ENCODE data around the gene RHBDF1. TPM values are rescaled to one million over a fixed set of nuclear protein-coding genes. Genes with fewer than 3 reads are reported as not detected.

Gene RHBDF1
- total and polyA plus RNA-seq, 2 of the 13 experiments (the other 11 are each of a cell fraction or from before 2014, with no cell fraction given): 5.4 to 26.9 TPM

DNA sequence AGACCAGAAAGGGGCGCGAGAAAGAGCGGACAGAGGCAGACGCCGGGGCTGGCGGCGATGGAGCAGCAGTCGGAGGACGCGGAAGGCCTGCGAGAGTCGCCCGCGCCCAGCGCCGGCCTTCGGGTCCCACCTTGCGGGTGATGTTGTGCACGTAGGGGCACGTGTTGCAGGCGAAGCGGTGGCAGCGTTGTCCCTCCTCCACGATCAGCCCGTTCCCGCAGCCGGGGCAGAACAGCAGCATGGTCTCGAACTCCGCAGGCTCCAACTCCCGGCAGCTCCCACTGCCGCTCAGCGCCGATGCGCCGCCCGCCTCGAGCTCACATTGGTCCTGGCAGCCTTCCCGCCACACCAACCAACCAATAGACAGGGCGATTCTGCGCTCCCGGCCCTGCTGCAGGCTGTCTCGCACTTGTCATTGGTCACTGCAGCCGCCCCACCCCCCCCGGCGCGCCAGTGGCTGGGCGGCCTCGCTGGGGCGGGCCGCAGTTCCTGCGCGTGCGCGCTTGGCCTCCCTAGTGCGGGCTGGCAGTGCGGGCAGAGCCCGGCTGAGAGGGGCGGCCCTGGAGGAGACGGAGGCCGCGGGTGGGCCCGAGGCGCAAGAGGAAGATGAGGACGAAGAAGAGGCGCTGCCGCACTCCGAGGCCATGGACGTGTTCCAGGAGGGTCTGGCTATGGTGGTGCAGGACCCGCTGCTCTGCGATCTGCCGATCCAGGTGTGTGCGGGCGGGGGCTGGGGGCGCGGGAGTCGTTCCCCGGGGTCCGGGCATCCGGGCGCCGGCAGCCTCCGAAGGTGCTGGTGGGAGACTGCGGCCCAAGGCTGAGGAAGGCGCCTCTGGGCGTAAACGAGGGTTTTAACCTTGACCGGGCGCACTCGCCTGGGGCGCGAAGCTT is 18.8 kb downstream of the RHBDF1 start, which contains the start of the genes POLR3K and SNRNP25 (continued):
- TF ChIP-seq, protein P1, sequence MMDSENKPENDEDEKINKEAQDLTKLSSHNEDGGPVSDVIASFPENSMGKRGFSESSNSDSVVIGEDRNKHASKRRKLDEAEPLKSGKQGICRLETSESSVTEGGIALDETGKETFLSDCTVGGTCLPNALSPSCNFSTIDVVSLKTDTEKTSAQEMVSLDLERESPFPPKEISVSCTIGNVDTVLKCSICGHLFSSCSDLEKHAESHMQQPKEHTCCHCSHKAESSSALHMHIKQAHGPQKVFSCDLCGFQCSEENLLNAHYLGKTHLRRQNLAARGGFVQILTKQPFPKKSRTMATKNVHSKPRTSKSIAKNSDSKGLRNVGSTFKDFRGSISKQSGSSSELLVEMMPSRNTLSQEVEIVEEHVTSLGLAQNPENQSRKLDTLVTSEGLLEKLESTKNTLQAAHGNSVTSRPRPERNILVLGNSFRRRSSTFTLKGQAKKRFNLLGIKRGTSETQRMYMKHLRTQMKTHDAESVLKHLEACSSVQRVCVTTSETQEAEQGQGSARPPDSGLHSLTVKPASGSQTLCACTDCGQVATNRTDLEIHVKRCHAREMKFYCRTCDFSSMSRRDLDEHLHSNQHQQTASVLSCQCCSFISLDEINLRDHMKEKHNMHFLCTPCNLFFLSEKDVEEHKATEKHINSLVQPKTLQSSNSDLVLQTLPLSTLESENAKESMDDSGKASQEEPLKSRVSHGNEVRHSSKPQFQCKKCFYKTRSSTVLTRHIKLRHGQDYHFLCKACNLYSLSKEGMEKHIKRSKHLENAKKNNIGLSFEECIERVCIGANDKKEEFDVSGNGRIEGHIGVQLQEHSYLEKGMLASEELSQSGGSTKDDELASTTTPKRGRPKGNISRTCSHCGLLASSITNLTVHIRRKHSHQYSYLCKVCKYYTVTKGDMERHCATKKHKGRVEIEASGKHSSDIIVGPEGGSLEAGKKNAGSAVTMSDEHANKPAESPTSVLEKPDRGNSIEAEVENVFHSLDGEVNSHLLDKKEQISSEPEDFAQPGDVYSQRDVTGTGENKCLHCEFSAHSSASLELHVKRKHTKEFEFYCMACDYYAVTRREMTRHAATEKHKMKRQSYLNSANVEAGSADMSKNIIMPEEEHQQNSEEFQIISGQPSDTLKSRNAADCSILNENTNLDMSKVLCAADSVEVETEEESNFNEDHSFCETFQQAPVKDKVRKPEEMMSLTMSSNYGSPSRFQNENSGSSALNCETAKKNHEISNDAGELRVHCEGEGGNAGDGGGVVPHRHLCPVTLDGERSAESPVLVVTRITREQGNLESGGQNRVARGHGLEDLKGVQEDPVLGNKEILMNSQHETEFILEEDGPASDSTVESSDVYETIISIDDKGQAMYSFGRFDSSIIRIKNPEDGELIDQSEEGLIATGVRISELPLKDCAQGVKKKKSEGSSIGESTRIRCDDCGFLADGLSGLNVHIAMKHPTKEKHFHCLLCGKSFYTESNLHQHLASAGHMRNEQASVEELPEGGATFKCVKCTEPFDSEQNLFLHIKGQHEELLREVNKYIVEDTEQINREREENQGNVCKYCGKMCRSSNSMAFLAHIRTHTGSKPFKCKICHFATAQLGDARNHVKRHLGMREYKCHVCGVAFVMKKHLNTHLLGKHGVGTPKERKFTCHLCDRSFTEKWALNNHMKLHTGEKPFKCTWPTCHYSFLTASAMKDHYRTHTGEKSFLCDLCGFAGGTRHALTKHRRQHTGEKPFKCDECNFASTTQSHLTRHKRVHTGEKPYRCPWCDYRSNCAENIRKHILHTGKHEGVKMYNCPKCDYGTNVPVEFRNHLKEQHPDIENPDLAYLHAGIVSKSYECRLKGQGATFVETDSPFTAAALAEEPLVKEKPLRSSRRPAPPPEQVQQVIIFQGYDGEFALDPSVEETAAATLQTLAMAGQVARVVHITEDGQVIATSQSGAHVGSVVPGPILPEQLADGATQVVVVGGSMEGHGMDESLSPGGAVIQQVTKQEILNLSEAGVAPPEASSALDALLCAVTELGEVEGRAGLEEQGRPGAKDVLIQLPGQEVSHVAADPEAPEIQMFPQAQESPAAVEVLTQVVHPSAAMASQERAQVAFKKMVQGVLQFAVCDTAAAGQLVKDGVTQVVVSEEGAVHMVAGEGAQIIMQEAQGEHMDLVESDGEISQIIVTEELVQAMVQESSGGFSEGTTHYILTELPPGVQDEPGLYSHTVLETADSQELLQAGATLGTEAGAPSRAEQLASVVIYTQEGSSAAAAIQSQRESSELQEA (CRISPR knock-in tag; IDR thresholded peaks at IDR 0.05; ENCODE audit: not compliant biosample characterization): peak; percentile 92
- TF ChIP-seq CCDC6 (CRISPR knock-in tag; IDR thresholded peaks at IDR 0.05): peak; percentile 67; the same call in 1 of the 2 replicates
- no peak for TF ChIP-seq SIX4 (CRISPR knock-in tag; IDR thresholded peaks at IDR 0.05)
- peak; percentile 78 for TF ChIP-seq FOXC1 (CRISPR knock-in tag; IDR thresholded peaks at IDR 0.05; ENCODE audit: borderline replicate concordance)
- 0 out of 2 replicates have a peak, but pooled peaks have one; percentile 53 for TF ChIP-seq ZNF557 (CRISPR knock-in tag; IDR thresholded peaks at IDR 0.05)
- TF ChIP-seq, protein P2, sequence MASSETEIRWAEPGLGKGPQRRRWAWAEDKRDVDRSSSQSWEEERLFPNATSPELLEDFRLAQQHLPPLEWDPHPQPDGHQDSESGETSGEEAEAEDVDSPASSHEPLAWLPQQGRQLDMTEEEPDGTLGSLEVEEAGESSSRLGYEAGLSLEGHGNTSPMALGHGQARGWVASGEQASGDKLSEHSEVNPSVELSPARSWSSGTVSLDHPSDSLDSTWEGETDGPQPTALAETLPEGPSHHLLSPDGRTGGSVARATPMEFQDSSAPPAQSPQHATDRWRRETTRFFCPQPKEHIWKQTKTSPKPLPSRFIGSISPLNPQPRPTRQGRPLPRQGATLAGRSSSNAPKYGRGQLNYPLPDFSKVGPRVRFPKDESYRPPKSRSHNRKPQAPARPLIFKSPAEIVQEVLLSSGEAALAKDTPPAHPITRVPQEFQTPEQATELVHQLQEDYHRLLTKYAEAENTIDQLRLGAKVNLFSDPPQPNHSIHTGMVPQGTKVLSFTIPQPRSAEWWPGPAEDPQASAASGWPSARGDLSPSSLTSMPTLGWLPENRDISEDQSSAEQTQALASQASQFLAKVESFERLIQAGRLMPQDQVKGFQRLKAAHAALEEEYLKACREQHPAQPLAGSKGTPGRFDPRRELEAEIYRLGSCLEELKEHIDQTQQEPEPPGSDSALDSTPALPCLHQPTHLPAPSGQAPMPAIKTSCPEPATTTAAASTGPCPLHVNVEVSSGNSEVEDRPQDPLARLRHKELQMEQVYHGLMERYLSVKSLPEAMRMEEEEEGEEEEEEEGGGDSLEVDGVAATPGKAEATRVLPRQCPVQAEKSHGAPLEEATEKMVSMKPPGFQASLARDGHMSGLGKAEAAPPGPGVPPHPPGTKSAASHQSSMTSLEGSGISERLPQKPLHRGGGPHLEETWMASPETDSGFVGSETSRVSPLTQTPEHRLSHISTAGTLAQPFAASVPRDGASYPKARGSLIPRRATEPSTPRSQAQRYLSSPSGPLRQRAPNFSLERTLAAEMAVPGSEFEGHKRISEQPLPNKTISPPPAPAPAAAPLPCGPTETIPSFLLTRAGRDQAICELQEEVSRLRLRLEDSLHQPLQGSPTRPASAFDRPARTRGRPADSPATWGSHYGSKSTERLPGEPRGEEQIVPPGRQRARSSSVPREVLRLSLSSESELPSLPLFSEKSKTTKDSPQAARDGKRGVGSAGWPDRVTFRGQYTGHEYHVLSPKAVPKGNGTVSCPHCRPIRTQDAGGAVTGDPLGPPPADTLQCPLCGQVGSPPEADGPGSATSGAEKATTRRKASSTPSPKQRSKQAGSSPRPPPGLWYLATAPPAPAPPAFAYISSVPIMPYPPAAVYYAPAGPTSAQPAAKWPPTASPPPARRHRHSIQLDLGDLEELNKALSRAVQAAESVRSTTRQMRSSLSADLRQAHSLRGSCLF (CRISPR knock-in tag; IDR thresholded peaks at IDR 0.05; ENCODE audit: borderline replicate concordance): no peak
- 0 out of 2 replicates have a peak, but pooled peaks have one; percentile 50 for TF ChIP-seq MZF1 (CRISPR knock-in tag; IDR thresholded peaks at IDR 0.05; ENCODE audit: borderline replicate concordance)
- no peak for TF ChIP-seq SP1 (IDR thresholded peaks at IDR 0.05)
- TF ChIP-seq SP1 (CRISPR knock-in tag; IDR thresholded peaks at IDR 0.05): peak; percentile 69; the same call in 1 of the 2 replicates
- TF ChIP-seq HIVEP1 (CRISPR knock-in tag; IDR thresholded peaks at IDR 0.05): 0 out of 2 replicates have a peak, but pooled peaks have one; percentile 2
- TF ChIP-seq, protein P3, sequence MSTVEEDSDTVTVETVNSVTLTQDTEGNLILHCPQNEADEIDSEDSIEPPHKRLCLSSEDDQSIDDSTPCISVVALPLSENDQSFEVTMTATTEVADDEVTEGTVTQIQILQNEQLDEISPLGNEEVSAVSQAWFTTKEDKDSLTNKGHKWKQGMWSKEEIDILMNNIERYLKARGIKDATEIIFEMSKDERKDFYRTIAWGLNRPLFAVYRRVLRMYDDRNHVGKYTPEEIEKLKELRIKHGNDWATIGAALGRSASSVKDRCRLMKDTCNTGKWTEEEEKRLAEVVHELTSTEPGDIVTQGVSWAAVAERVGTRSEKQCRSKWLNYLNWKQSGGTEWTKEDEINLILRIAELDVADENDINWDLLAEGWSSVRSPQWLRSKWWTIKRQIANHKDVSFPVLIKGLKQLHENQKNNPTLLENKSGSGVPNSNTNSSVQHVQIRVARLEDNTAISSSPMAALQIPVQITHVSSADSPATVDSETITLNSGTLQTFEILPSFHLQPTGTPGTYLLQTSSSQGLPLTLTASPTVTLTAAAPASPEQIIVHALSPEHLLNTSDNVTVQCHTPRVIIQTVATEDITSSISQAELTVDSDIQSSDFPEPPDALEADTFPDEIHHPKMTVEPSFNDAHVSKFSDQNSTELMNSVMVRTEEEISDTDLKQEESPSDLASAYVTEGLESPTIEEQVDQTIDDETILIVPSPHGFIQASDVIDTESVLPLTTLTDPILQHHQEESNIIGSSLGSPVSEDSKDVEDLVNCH (CRISPR knock-in tag; IDR thresholded peaks at IDR 0.05): no peak
- no peak for TF ChIP-seq NFE2L2 (IDR thresholded peaks at IDR 0.05; ENCODE audit: low read length)
- TF ChIP-seq FOSL1 (CRISPR knock-in tag; IDR thresholded peaks at IDR 0.05; ENCODE audit: borderline replicate concordance): no peak

All from HepG2 (cell line).